NCI-H748 (cell line): ENCODE results near the gene EGLN3.
"Not testable (repeated sequence)": the region's sequence is repeated elsewhere in the genome, so short reads cannot be mapped to it uniquely, and the experiment has no call there.

Source experiments
- DNase-seq: peaks from one replicate; lab custom pipeline; 2025; ENCODE audit not compliant: unreplicated experiment; lab: John Stamatoyannopoulos, UW

Gene EGLN3

GRCh38 chr14:33962466-33962865 lies 11.6 kb upstream of the EGLN3 start:
- not testable (repeated sequence) for DNase-seq

- DNase-seq, result no peak
Measured at GRCh38 chr14:33962016-33962415, 11.1 kb upstream of the EGLN3 start.

GRCh38 chr14:33959692-33960151 lies 8.8 kb upstream of the EGLN3 start:
- no peak for DNase-seq

- no peak for DNase-seq
Measured at GRCh38 chr14:33958605-33959226, 7.8 kb upstream of the EGLN3 start.

- DNase-seq, result no peak
Measured at GRCh38 chr14:33957993-33958392, 7.1 kb upstream of the EGLN3 start.

- no peak for DNase-seq
Measured at GRCh38 chr14:33957299-33957698, 6.4 kb upstream of the EGLN3 start.

GRCh38 chr14:33956640-33957039 lies 5.8 kb upstream of the EGLN3 start:
- DNase-seq, result no peak

GRCh38 chr14:33954016-33954598 lies 3.2 kb upstream of the EGLN3 start:
- no peak for DNase-seq

- DNase-seq, result no peak
Measured at GRCh38 chr14:33952541-33952940, 1.7 kb upstream of the EGLN3 start.

- no peak for DNase-seq
Measured at GRCh38 chr14:33951183-33951840, 438 bp upstream of the EGLN3 start.

GRCh38 chr14:33949411-33949893 lies 1.4 kb downstream of the EGLN3 start:
- DNase-seq, result peak; percentile 49

- DNase-seq, result peak; percentile 49
Measured at GRCh38 chr14:33948869-33949408, 1.9 kb downstream of the EGLN3 start.

GRCh38 chr14:33948145-33948868 lies 2.6 kb downstream of the EGLN3 start:
- peak; percentile 13 for DNase-seq

- DNase-seq, result no peak
Measured at GRCh38 chr14:33946679-33947476, 4.0 kb downstream of the EGLN3 start.

- peak; percentile 35 for DNase-seq
Measured at GRCh38 chr14:33945210-33946088, 5.4 kb downstream of the EGLN3 start.

GRCh38 chr14:33943096-33943883 lies 7.6 kb downstream of the EGLN3 start:
- peak; percentile 96 for DNase-seq

- DNase-seq, result no peak
Measured at GRCh38 chr14:33941718-33942117, 9.2 kb downstream of the EGLN3 start.

- no peak for DNase-seq
Measured at GRCh38 chr14:33940561-33941011, 10.3 kb downstream of the EGLN3 start.
